Suprapubic skin (tissue), 4 donors: ENCODE measurements around the gene AP2S1. TPM values are rescaled to one million over a fixed set of nuclear protein-coding genes. Genes with fewer than 3 reads are reported as not detected.

Source experiments
- DNase-seq, 2 donors: peaks; one replicate each; pipeline ENCODE4 v3.0.0-alpha.2; 2019; ENCODE audit warnings: low spot score in 2 of 2
- H3K27ac ChIP-seq: fragments of 200-600 bp; sonication (generic); one replicate; pipeline ENCODE4 v1.5.1; 2019
- H3K27me3 ChIP-seq: fragments of 200-600 bp; sonication (generic); one replicate; pipeline ENCODE4 v1.5.1; 2019
- H3K36me3 ChIP-seq: fragments of 200-600 bp; sonication (generic); one replicate; pipeline ENCODE4 v1.5.1; 2019
- H3K4me1 ChIP-seq: fragments of 200-600 bp; sonication (generic); one replicate; pipeline ENCODE4 v1.5.1; 2019
- H3K4me3 ChIP-seq: fragments of 200-600 bp; sonication (generic); one replicate; pipeline ENCODE4 v1.5.1; 2019; ENCODE audit warnings: mild to moderate bottlenecking
- H3K9me3 ChIP-seq: fragments of 200-600 bp; sonication (generic); one replicate; pipeline ENCODE4 v1.5.1; 2019
- EP300 ChIP-seq: sonication (generic); formaldehyde crosslinking; IDR thresholded peaks from one replicate; pipeline ENCODE4 v1.6.1; 2017; ENCODE audit warnings: antibody characterized with exemption
- POLR2A ChIP-seq, 2 donors: fragments of 450-650 bp; IDR thresholded peaks; one replicate each; pipeline ENCODE4 v1.6.1; 2017; ENCODE audit warnings: antibody characterized with exemption in 2 of 2, mild to moderate bottlenecking in 2 of 2, moderate library complexity in 2 of 2
- POLR2AphosphoS5 ChIP-seq, 3 donors: sonication (generic); formaldehyde crosslinking; IDR thresholded peaks; one replicate each; pipeline ENCODE4 v1.6.1; 2017; ENCODE audit warnings: antibody characterized with exemption in 3 of 3
- WGBS: methylation state at CpG from one replicate; pipeline ENCODE4 v1.1.5; 2018; 5-methylcytosine and 5-hydroxymethylcytosine counted together
- total RNA-seq, 4 donors: library from RNA; depleted of rRNA; stranded (reverse); fragments of >200 nt; gene quantifications; one replicate each; pipeline ENCODE4 v1.1.0, GENCODE V29; 2016
- TF ChIP-seq, protein P1 (sequence below), 2 donors: fragments of 200-600 bp in 1 of 2; fragments of 450-650 bp in 1 of 2; sonication (generic) in 1 of 2; IDR thresholded peaks; one replicate each; pipeline ENCODE4 v1.5.1; 2016 to 2019; ENCODE audit warnings: antibody characterized with exemption in 2 of 2, mild to moderate bottlenecking in 1 of 2, moderate library complexity in 1 of 2

Gene AP2S1
- total RNA-seq, 4 donors from 2014 or later, result 50.6 to 93.3 (median 75.0) TPM

DNA sequence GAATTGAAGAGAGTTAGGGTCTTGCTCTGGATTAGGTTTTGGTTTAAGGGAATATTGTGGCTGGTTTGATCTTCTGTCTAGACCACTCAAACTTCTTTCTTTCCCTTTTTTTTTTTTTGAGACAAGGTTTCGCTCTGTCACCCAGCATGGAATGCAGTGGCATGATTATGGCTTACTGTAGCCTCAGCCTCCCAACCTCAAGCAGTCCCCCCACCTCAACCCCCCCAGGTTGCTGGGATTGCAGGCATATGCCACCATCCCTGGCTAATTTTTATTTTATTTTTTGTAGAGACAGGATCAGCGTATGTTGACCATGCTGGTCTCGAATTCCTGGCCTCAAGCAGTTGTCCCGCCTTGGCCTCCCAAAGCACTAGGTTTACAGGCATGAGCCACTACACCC, 31.4 kb upstream of the AP2S1 start:
- Histone ChIP-seq H3K4me1 (peaks cover 5% of the 10 kb centered on the region), H3K9me3 (no peaks in the 10 kb centered on the region), H3K36me3 (no peaks in the 10 kb centered on the region), H3K4me3 (no peak overlapping the region), H3K27me3 (no peaks in the 10 kb centered on the region), H3K27ac (no peak overlapping the region)
- TF ChIP-seq, protein P1, sequence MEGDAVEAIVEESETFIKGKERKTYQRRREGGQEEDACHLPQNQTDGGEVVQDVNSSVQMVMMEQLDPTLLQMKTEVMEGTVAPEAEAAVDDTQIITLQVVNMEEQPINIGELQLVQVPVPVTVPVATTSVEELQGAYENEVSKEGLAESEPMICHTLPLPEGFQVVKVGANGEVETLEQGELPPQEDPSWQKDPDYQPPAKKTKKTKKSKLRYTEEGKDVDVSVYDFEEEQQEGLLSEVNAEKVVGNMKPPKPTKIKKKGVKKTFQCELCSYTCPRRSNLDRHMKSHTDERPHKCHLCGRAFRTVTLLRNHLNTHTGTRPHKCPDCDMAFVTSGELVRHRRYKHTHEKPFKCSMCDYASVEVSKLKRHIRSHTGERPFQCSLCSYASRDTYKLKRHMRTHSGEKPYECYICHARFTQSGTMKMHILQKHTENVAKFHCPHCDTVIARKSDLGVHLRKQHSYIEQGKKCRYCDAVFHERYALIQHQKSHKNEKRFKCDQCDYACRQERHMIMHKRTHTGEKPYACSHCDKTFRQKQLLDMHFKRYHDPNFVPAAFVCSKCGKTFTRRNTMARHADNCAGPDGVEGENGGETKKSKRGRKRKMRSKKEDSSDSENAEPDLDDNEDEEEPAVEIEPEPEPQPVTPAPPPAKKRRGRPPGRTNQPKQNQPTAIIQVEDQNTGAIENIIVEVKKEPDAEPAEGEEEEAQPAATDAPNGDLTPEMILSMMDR (IDR thresholded peaks at IDR 0.05), result no peak
- TF ChIP-seq POLR2A (IDR thresholded peaks at IDR 0.05) (no peak), POLR2AphosphoS5 (IDR thresholded peaks at IDR 0.05) (no peak), EP300 (no peak)
- no peak for DNase-seq
- 90% methylated on average over 4 of the region's 4 CpGs for WGBS

DNA sequence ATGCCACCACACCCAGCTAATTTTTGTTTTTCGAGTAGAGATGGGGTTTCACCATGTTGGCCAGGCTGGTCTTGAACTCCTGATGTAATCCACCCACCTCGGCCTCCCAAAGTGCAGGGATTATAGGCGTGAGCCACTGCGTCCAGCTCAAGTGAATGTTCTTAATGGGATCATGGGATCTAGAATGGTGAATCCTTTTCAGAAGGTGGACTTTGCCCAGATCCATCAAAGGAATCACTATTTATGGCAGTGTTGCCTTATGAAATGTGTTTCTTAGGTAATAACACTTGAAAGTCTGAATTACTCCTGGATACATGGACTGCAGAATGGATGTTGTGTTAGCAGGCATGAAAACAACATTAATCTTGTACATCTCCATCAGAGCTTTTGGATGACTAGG, 30.4 kb upstream of the AP2S1 start:
- TF ChIP-seq EP300 (no peak), POLR2A (IDR thresholded peaks at IDR 0.05) (no peak), POLR2AphosphoS5 (IDR thresholded peaks at IDR 0.05) (no peak)
- TF ChIP-seq, protein P1 (IDR thresholded peaks at IDR 0.05), result no peak
- Histone ChIP-seq H3K27me3 (no peaks in the 10 kb centered on the region), H3K4me3 (no peak overlapping the region), H3K9me3 (no peaks in the 10 kb centered on the region), H3K4me1 (peaks cover 5% of the 10 kb centered on the region), H3K27ac (no peak overlapping the region), H3K36me3 (no peaks in the 10 kb centered on the region)
- 94% methylated on average over 4 of the region's 4 CpGs for WGBS
- no peak for DNase-seq

DNA sequence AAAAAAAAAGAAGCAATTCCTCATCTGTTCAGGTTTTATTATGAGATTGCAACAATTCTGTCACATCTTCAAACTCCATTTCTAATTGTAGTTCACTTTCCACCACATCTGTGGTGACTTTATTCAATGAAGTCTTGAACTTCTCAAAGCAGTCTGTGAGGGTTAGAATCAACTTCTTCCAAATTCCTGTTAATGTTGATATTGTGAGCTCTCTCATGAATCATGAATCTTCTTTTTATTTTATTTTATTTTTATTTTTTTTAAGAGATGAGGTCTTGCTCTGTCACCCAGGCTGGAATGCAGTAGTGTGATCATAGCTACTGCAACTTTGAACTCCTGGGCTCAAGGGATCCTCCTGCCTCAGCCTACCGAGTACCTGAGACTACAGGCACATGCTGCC, 29.8 kb upstream of the AP2S1 start:
- TF ChIP-seq POLR2A (IDR thresholded peaks at IDR 0.05) (no peak), POLR2AphosphoS5 (IDR thresholded peaks at IDR 0.05) (no peak), EP300 (no peak)
- TF ChIP-seq, protein P1 (IDR thresholded peaks at IDR 0.05), result no peak
- Histone ChIP-seq H3K27me3 (no peaks in the 10 kb centered on the region), H3K4me1 (peaks cover 5% of the 10 kb centered on the region), H3K27ac (no peak overlapping the region), H3K36me3 (no peaks in the 10 kb centered on the region), H3K4me3 (no peak overlapping the region), H3K9me3 (no peaks in the 10 kb centered on the region)
- WGBS, result 89% methylated on average over 1 of the region's 1 CpG
- no peak for DNase-seq

DNA sequence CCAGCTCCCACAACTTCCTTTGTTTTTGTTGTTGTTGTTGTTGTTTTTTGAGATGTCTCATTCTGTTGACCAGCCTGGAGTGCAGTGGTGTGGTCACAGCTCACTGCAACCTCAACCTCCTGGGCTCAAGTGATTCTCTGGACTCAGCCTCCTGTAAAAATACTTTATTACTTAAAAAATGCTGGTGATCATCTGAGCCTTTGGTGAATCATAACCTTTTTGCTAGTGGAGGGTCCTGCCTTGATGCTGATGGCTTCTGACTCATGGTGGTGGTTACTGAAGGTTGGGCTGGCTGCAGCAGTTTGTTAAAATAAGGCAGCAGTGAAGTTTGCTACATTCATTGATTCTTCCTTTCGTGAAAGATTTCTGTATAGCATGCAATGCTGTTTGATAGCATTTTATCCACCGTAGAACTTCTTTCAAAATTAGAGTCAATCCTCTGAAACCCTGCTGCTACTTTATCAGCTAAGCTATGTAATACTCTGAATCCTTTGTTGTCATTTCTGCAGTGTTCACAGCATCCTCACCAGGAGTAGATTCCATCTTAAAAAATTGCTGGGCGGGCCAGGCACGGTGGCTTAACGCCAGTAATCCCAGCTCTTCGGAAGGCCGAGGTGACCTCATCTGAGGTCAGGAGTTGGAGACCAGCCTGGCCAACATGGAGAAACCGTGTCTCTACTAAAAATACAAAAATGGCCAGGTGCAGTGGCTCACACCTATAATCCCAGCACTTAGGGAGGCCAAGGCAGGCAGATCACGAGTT, 28.1 kb upstream of the AP2S1 start:
- no peak for DNase-seq
- Histone ChIP-seq H3K4me3 (no peak overlapping the region), H3K27ac (no peak overlapping the region), H3K27me3 (no peaks in the 10 kb centered on the region), H3K9me3 (no peaks in the 10 kb centered on the region), H3K4me1 (peaks cover 5% of the 10 kb centered on the region), H3K36me3 (no peaks in the 10 kb centered on the region)
- TF ChIP-seq POLR2A (IDR thresholded peaks at IDR 0.05), result no peak
- TF ChIP-seq EP300, result no peak
- no peak for TF ChIP-seq POLR2AphosphoS5 (IDR thresholded peaks at IDR 0.05)
- TF ChIP-seq, protein P1 (IDR thresholded peaks at IDR 0.05), result no peak
- WGBS, result 82% methylated on average over 9 of the region's 9 CpGs

DNA sequence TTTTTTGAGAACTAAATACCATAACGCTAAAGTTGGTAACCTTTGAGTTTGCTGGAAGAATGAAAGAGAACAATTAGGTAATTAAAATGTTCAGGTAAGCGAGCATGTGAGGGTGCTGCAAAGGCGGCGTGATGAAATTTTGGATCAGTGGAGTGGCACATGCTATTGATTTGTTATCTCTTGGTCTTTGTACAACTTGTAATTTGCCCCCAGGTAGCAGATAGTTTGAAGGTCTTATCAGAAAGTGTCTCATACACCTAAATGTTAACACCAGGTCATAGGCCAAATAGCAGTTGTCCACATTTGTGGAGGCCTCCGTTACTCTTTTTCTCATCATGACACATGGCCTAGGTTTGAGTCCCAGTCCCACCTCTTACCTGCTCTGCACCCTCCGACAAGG, 25.0 kb upstream of the AP2S1 start:
- no peak overlapping the region for H3K27ac ChIP-seq
- no peaks in the 10 kb centered on the region for H3K4me1 ChIP-seq
- no peaks in the 10 kb centered on the region for H3K27me3 ChIP-seq
- no peak for DNase-seq
- H3K36me3 ChIP-seq, result no peaks in the 10 kb centered on the region
- 89% methylated on average over 6 of the region's 6 CpGs for WGBS
- no peaks in the 10 kb centered on the region for H3K9me3 ChIP-seq
- no peak overlapping the region for H3K4me3 ChIP-seq
- TF ChIP-seq, protein P1 (IDR thresholded peaks at IDR 0.05), result no peak
- TF ChIP-seq EP300 (no peak), POLR2A (IDR thresholded peaks at IDR 0.05) (no peak), POLR2AphosphoS5 (IDR thresholded peaks at IDR 0.05) (no peak)
